ENCODE results near the gene SLC17A8. TPM values are rescaled to one million over a fixed set of nuclear protein-coding genes. Genes with fewer than 3 reads are reported as not detected.
A peak's percentile ranks its signal among the peaks of the same experiment; 100 is the strongest.

SLC17A8 gene
- total and polyA plus RNA-seq, 4 donors: 0.02 to 14.8 (median 0.24) TPM

DNA sequence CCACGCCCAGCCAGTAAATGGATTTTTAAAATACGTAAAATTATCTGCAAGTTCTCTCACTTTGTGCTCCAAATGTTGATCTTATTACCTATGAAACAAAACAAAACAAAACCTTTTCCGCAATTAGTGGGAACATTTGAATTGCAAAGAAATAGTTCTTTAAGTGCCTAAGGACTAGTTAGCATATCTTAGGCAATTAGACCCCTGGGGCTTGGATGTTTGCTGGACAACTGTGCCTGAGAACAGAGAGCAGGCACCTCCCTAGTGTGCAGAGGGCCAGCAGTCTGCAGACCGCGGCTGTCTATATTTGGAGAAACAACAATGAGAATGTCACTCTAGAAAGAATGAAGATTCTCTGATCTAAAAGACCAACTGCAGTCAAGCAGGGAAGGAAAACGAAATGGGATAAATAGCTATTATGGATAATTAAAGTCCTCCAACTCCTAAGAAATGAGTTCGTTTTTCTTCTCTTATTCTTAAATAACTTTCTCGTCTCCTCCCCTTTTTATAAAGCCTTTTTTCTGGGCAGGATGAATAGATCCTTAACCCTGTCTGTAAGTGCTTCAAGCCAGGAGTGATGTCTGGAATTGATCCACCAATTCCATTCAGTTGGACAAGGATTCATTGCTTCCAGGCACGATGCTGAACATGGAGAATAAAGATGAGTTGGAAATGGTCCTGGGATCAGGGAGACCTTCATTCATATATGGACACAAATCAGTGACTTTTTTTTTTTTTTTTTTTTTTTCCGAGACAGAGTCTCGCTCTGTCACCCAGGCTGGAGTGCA lies 16.2 kb downstream of the SLC17A8 start:
- 67 to 70% methylated on average over 11 of the region's 11 CpGs for whole genome bisulfite sequencing, 2 donors
- no peak overlapping the region for H3K9ac ChIP-seq (ENCODE audit: insufficient read depth in 1 of 2, low read length in 2 of 2)
- H3K36me3 ChIP-seq (ENCODE audit: control insufficient read depth in 4 of 4, insufficient read depth in 4 of 4, low read length in 4 of 4): no peaks in the 10 kb centered on the region
- DNase-seq (no peak), ATAC-seq (ENCODE audit: insufficient read depth, low FRiP score) (no peak)
- peaks cover 0 to 3% (median 0%) of the 10 kb centered on the region in 4 donors for H3K9me3 ChIP-seq (ENCODE audit: control insufficient read depth in 4 of 4, insufficient read depth in 3 of 4, low read length in 3 of 4)
- H3K4me1 ChIP-seq (ENCODE audit: control insufficient read depth in 5 of 5, insufficient read depth in 5 of 5, low read length in 5 of 5): peaks cover 0 to 7% (median 0%) of the 10 kb centered on the region in 5 donors
- TF ChIP-seq, protein P1, sequence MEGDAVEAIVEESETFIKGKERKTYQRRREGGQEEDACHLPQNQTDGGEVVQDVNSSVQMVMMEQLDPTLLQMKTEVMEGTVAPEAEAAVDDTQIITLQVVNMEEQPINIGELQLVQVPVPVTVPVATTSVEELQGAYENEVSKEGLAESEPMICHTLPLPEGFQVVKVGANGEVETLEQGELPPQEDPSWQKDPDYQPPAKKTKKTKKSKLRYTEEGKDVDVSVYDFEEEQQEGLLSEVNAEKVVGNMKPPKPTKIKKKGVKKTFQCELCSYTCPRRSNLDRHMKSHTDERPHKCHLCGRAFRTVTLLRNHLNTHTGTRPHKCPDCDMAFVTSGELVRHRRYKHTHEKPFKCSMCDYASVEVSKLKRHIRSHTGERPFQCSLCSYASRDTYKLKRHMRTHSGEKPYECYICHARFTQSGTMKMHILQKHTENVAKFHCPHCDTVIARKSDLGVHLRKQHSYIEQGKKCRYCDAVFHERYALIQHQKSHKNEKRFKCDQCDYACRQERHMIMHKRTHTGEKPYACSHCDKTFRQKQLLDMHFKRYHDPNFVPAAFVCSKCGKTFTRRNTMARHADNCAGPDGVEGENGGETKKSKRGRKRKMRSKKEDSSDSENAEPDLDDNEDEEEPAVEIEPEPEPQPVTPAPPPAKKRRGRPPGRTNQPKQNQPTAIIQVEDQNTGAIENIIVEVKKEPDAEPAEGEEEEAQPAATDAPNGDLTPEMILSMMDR (IDR thresholded peaks at IDR 0.05; ENCODE audit: control extremely low read depth, extremely low read depth): no peak
- no peak overlapping the region for H3K27ac ChIP-seq (ENCODE audit: low read depth in 1 of 2, low read length in 1 of 2)
- no peaks in the 10 kb centered on the region for H3K27me3 ChIP-seq (ENCODE audit: control insufficient read depth in 3 of 3, insufficient read depth in 3 of 3, low read length in 2 of 3)
- no peak overlapping the region for H3K4me3 ChIP-seq

DNA sequence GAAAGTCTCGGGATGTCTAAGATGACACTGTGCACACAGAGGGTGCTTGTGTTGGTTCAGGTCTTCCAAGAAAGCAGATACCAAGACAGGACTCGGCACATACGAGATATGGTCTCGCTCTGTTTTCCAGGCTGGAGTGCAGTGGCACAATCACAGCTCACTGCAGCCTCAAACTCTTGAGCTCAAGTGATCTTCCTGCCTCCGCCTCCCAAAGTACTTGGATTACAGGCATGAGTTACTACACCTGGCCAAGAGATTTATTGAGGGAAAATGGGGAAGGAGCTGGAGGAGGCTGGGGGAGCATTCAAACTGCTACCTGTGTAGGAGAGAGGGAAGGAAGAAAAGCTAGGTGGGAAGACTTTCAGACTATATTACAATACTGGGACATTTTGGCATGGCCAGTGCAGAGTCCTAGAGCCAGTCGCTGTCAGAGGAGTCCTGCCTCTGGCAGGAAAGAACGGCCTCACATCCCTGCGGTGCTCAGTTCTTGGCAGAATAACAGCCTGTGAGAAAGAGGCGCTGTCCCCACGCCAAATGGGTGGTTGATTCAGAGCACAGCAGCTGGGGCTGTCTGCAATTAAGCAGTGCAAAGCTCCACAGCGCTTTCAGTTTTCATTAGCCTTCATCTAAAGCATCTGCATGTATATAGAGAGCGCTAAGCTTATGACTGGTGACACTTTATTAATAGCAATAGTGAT lies 18.3 kb downstream of the SLC17A8 start:
- Histone ChIP-seq H3K4me3 (no peak overlapping the region), H3K9me3 (ENCODE audit: control insufficient read depth in 4 of 4, insufficient read depth in 3 of 4, low read length in 3 of 4) (no peaks in the 10 kb centered on the region), H3K27ac (ENCODE audit: low read depth in 1 of 2, low read length in 1 of 2) (no peak overlapping the region), H3K9ac (ENCODE audit: insufficient read depth in 1 of 2, low read length in 2 of 2) (no peak overlapping the region), H3K27me3 (ENCODE audit: control insufficient read depth in 3 of 3, insufficient read depth in 3 of 3, low read length in 2 of 3) (no peaks in the 10 kb centered on the region), H3K4me1 (ENCODE audit: control insufficient read depth in 5 of 5, insufficient read depth in 5 of 5, low read length in 5 of 5) (peaks cover 0 to 7% (median 0%) of the 10 kb centered on the region in 5 donors), H3K36me3 (ENCODE audit: control insufficient read depth in 4 of 4, insufficient read depth in 4 of 4, low read length in 4 of 4) (no peaks in the 10 kb centered on the region)
- DNase-seq (peak; percentile 76 to 90 (median 83)), ATAC-seq (ENCODE audit: insufficient read depth, low FRiP score) (peak; percentile 32)
- 57 to 75% methylated on average over 12 of the region's 12 CpGs for WGBS, 2 donors
- TF ChIP-seq, protein P1 (IDR thresholded peaks at IDR 0.05; ENCODE audit: control extremely low read depth, extremely low read depth): no peak

GRCh38 chr12:100376161-100376560 lies 19.3 kb downstream of the SLC17A8 start:
- Histone ChIP-seq H3K27me3 (ENCODE audit: control insufficient read depth in 3 of 3, insufficient read depth in 3 of 3, low read length in 2 of 3) (no peaks in the 10 kb centered on the region), H3K9ac (ENCODE audit: insufficient read depth in 1 of 2, low read length in 2 of 2) (no peak overlapping the region), H3K9me3 (ENCODE audit: control insufficient read depth in 4 of 4, insufficient read depth in 3 of 4, low read length in 3 of 4) (no peaks in the 10 kb centered on the region), H3K4me3 (no peak overlapping the region), H3K36me3 (ENCODE audit: control insufficient read depth in 4 of 4, insufficient read depth in 4 of 4, low read length in 4 of 4) (no peaks in the 10 kb centered on the region), H3K27ac (ENCODE audit: low read depth in 1 of 2, low read length in 1 of 2) (no peak overlapping the region), H3K4me1 (ENCODE audit: control insufficient read depth in 5 of 5, insufficient read depth in 5 of 5, low read length in 5 of 5) (peaks cover 0 to 7% (median 0%) of the 10 kb centered on the region in 5 donors)
- DNase-seq (no peak), ATAC-seq (ENCODE audit: insufficient read depth, low FRiP score) (no peak)
- WGBS, 2 donors: 94 to 96% methylated on average over 1 of the region's 1 CpG
- TF ChIP-seq, protein P1 (IDR thresholded peaks at IDR 0.05; ENCODE audit: control extremely low read depth, extremely low read depth): no peak

All from lung (tissue), 12 donors.